Activated CD8-positive, alpha-beta memory T cell treated with anti-CD3 and anti-CD28 coated beads for 24 hours (primary cell): Measurements from ENCODE around the gene DHDH.
"Not testable (repeated sequence)": the region's sequence is repeated elsewhere in the genome, so short reads cannot be mapped to it uniquely, and the experiment has no call there.

Source experiments
- DNase-seq: peaks from one replicate; pipeline ENCODE4 v3.0.0-alpha.2; 2020

Gene DHDH

GRCh38 chr19:48933382-48933932, at the start of gene DHDH:
DHDH (plus strand) TSS chr19:48933699; CDS start chr19:48933722, 23 bp downstream.
- peak; percentile 87 for DNase-seq

- no peak for DNase-seq
These were observed 49.8 kb upstream of the DHDH start for GRCh38 chr19:48883726-48884125.

GRCh38 chr19:48887861-48888612, 45.5 kb upstream of the DHDH start:
- DNase-seq, result no peak

GRCh38 chr19:48889496-48889895, 44.0 kb upstream of the DHDH start:
- not testable (repeated sequence) for DNase-seq

- DNase-seq, result no peak
These were observed 42.9 kb upstream of the DHDH start for GRCh38 chr19:48890551-48890950.

- no peak for DNase-seq
These were observed 38.3 kb upstream of the DHDH start for GRCh38 chr19:48895226-48895625.

GRCh38 chr19:48896191-48896720, 37.2 kb upstream of the DHDH start:
- peak; percentile 79 for DNase-seq

GRCh38 chr19:48897181-48897580, 36.3 kb upstream of the DHDH start:
- no peak for DNase-seq

- DNase-seq, result not testable (repeated sequence)
These were observed 34.1 kb upstream of the DHDH start for GRCh38 chr19:48899386-48899749.

GRCh38 chr19:48899781-48900476, 33.6 kb upstream of the DHDH start, which contains the start of gene NUCB1:
NUCB1 (plus strand) TSS chr19:48900312; CDS start chr19:48900797, 485 bp downstream.
- DNase-seq, result peak; percentile 99

- peak; percentile 65 for DNase-seq
These were observed 32.8 kb upstream of the DHDH start for GRCh38 chr19:48900477-48901406.

- not testable (repeated sequence) for DNase-seq
These were observed 31.2 kb upstream of the DHDH start for GRCh38 chr19:48902291-48902690.

- DNase-seq, result not testable (repeated sequence)
These were observed 29.7 kb upstream of the DHDH start for GRCh38 chr19:48903788-48904187.

GRCh38 chr19:48905664-48906063, 27.8 kb upstream of the DHDH start:
- no peak for DNase-seq

- DNase-seq, result no peak
These were observed 27.2 kb upstream of the DHDH start for GRCh38 chr19:48906324-48906723.

GRCh38 chr19:48907671-48908070, 25.8 kb upstream of the DHDH start:
- DNase-seq, result no peak

- DNase-seq, result not testable (repeated sequence)
These were observed 23.9 kb upstream of the DHDH start for GRCh38 chr19:48909424-48910077.

GRCh38 chr19:48910803-48911202, 22.7 kb upstream of the DHDH start:
- DNase-seq, result no peak

- no peak for DNase-seq
These were observed 20.2 kb upstream of the DHDH start for GRCh38 chr19:48913114-48913889.

GRCh38 chr19:48914181-48914580, 19.3 kb upstream of the DHDH start:
- DNase-seq, result no peak

- DNase-seq, result no peak
These were observed 17.7 kb upstream of the DHDH start for GRCh38 chr19:48915757-48916156.
